GM18519 (cell line): ENCODE results near the gene CFAP20DC.

Experiments used
- ATAC-seq: cut with Tn5 transposase; IDR thresholded peaks from one replicate; pipeline ENCODE4 v1.9.1; 2021; ENCODE audit warnings: mild to moderate bottlenecking, moderate library complexity; ENCODE audit not compliant: unreplicated experiment, low FRiP score

CFAP20DC gene

GRCh38 chr3:59027607-59028006 lies 22.2 kb downstream of the CFAP20DC start:
- ATAC-seq = no peak

DNA sequence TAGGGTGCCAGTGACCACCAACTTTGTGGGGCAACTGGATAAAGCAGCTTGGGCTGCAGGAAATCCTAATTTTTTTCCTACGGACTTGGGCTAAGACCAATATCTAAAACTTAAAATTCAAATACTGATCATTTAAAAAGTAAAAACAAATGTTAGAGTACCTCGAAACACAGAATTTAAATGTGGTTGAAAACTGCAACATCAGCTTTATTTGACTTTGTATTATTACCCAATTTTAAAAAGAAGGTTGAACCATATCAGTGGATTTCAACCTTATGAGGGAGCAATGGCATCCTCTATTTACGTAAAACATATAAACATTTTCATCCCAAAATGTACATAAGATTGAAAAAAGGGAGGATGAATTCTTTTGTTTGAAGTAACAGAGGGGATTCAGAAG lies 26.2 kb downstream of the CFAP20DC start:
- no peak for ATAC-seq

GRCh38 chr3:59017617-59017984 lies 32.2 kb downstream of the CFAP20DC start:
- ATAC-seq = no peak

GRCh38 chr3:59016930-59017616 lies 32.8 kb downstream of the CFAP20DC start:
- ATAC-seq = no peak

GRCh38 chr3:59013611-59014010 lies 36.2 kb downstream of the CFAP20DC start:
- no peak for ATAC-seq

- no peak for ATAC-seq
Observed at GRCh38 chr3:59006634-59007517, 42.9 kb downstream of the CFAP20DC start.

DNA sequence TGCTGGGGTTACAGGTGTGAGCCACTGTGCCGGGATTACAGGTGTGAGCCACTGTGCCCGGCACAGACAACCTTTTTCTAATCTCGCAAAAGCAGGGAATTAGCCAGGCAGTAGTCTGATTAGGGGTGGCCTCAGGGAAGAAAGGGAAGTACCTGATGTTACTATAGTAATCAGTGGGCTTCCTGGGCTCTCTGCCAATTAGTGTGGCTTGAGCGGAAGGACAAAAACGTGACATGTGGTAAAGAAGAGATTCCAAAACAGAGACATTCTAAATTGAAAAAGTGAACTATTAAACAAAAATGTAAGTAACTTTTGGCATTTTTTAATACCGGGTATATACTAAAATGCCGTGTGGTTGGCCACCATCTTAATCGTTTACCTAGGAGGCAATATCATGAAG lies 48.1 kb downstream of the CFAP20DC start:
- no peak for ATAC-seq

GRCh38 chr3:58999774-59000160 lies 50.1 kb downstream of the CFAP20DC start:
- no peak for ATAC-seq

DNA sequence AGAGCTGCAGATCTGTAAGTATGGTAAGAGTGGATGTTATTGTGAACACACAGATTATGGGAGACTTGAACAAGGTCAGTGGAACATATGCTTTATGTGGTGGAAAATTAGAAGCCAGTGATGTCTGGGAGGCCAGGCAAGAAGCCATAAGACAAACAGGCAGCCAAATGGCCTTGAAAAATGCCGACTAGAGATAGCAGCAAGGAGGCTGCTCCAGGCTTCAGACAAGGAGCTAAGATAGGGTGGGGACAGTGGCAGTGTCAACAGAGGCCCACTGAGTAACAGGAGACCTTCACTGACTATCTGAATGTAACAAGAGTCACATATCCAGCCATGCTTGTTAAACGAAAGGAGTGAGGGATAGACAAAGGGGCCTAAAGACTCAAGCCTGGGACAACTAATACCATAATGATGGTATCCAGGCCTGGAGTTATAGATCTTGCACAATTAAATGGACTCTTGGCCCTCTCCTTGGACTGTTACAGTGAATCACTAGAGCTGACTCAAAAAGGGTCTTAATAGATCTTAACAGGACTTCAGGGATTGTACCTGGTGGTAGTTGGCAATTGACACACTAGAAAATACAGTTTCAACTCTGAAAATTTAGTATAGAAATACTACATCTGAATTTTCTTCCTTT lies 50.6 kb downstream of the CFAP20DC start:
- ATAC-seq = no peak

- no peak for ATAC-seq
Observed at GRCh38 chr3:58998476-58999117, 51.2 kb downstream of the CFAP20DC start.

DNA sequence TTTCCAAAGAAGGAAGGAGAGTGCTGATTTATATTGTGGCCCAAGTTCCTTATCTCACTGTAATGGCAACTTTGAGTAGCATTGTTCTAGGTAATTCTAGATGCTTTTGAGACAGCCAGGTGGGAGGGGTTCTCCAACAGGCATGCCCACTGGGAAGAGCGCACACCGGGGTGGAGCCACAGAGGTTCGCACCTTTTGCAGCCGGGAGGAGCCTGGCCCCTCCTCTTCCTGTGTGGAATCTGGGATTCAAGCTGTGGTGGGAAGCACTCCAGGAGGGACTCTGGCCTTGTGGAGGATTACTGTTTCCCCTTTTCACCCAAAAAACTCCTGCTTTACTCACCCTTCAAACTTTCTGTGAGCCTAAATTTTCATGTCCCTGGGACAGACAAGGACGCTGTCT lies 53.1 kb downstream of the CFAP20DC start:
- no peak for ATAC-seq

- ATAC-seq = no peak
Observed at GRCh38 chr3:58994746-58995330, 55.0 kb downstream of the CFAP20DC start.

DNA sequence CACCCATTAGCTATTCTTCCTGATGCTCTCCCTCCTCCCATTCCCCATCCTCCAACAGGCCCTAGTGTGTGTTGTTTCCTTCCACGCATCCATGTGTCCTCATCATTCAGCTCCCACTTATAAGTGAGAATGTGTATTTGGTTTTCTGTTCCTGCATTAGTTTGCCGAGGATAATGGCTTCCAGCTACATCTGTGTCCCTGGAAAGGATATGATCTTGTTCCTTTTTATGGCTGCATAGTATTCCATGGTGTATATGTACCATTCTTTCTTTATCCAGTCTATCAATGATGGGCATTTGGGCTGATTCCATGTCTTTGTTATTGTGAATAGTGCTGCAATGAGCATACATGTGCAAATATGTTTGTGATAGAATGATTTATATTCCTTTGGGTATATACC lies 56.3 kb downstream of the CFAP20DC start:
- ATAC-seq = no peak

DNA sequence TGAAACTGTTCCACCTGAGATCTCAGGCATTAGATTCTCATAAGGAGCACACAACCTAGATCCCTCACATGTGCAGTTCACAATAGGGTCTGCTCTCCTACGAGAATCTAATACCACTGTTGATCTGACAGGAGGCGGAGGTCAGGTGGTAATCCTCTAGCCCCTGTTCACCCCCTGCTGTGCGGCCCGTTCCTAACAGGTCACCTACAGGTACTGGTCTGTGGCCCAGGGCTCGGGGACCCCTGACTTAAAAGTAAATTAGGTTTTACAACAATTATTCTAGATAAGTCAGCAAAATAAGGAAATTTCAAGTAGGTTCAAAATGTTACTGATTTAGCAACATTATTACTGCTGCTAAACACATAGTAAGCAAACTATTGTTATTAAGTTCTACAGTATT lies 58.2 kb downstream of the CFAP20DC start:
- ATAC-seq = no peak

GRCh38 chr3:58991026-58991425 lies 58.8 kb downstream of the CFAP20DC start:
- ATAC-seq = no peak

- no peak for ATAC-seq
Observed at GRCh38 chr3:58989955-58990354, 59.9 kb downstream of the CFAP20DC start.

DNA sequence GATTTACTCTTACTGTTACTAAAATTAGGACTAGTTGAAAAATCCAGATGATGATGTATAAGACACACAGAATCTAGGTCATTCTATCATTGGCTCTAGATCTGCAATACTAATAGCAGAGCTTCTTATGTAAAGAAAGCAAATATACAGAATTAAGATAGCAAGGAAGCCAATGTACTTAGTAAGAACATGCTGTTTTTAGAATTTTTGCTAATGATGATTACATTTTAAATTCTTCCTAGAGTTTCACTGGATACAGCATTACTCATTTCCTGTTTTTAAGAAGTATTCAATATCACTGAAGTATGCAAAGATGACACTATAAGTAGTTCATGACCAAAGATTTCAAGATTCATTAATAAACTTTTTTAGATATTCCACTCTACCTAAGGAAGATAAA lies 60.7 kb downstream of the CFAP20DC start:
- ATAC-seq = no peak

DNA sequence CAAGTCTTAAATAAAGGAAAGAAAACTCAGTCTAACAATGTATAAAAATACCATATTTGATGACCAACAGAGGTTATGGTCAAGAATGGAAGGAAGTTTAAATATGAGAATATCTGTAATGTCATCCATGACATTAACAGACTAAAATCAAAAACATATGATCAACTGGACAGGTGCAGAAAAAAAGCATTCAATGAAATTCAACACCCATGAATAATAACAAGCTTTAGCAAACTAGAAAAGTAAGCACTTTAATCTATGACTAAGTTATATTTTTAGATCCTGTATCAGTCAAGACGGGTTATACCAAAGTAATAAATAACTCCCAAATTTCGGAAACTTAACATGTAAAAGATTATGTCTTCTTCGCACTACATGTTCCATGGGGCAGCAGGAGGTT lies 61.8 kb downstream of the CFAP20DC start:
- no peak for ATAC-seq

GRCh38 chr3:58986654-58987053 lies 63.2 kb downstream of the CFAP20DC start:
- ATAC-seq = no peak

- ATAC-seq = no peak
Observed at GRCh38 chr3:58979840-58980239, 70.0 kb downstream of the CFAP20DC start.

GRCh38 chr3:58973796-58974195 lies 76.0 kb downstream of the CFAP20DC start:
- no peak for ATAC-seq
